ENCODE measurements around the gene CA14. TPM values are rescaled to one million over a fixed set of nuclear protein-coding genes. Genes with fewer than 3 reads are reported as not detected.
A peak's percentile ranks its signal among the peaks of the same experiment; 100 is the strongest.

CA14 gene
- polyA plus RNA-seq, 1 experiment: not detected

GRCh38 chr1:150281758-150282557 is 24.4 kb downstream of the CA14 start, which contains the start of gene CIART:
Gene CIART (plus strand): TSS chr1:150282554. CDS start chr1:150283268, 714 bp downstream.
- no peaks in the 10 kb centered on the region for H3K27me3 ChIP-seq (ENCODE audit: control insufficient read depth, insufficient read depth, low read length)
- ChIA-PET POLR2A (interaction anchor here (0.9 kb wide), 1 partner anchor 9 kb away, joined by 3 read pairs; no protein-coding TSS in a partner anchor), CTCF (interaction anchor here (0.6 to 12.3 kb wide), 8 partner anchors 9 to 44 kb away, joined by 3 to 208 read pairs (median 5); partner anchors contain the start of genes APH1A, C1orf54 and CA14)
- DNase-seq (ENCODE audit: low read depth): peak; percentile 98
- no peak for TF ChIP-seq CTCF (IDR thresholded peaks at IDR 0.05; ENCODE audit: insufficient read depth, low read depth, low read length)
- peak within 1 kb of the TSS; percentile 67 for H3K4me3 ChIP-seq (ENCODE audit: low read depth, low read length)
- H3K36me3 ChIP-seq (ENCODE audit: control insufficient read depth, insufficient read depth, low read length): peaks cover 3% of the 10 kb centered on the region

- H3K36me3 ChIP-seq (ENCODE audit: control insufficient read depth, insufficient read depth, low read length): peaks cover 3% of the 10 kb centered on the region
- ChIA-PET POLR2A (no interaction called here), CTCF (interaction anchor here (0.6 to 12.3 kb wide), 3 partner anchors 10 to 43 kb away, joined by 3 to 208 read pairs (median 5); partner anchors contain the start of genes C1orf54 and CA14)
- no peaks in the 10 kb centered on the region for H3K27me3 ChIP-seq (ENCODE audit: control insufficient read depth, insufficient read depth, low read length)
- TF ChIP-seq CTCF (IDR thresholded peaks at IDR 0.05; ENCODE audit: insufficient read depth, low read depth, low read length): no peak
- no peak for DNase-seq (ENCODE audit: low read depth)
- peak overlapping the region; percentile 67 for H3K4me3 ChIP-seq (ENCODE audit: low read depth, low read length)
Observed at GRCh38 chr1:150282558-150282958, 25.0 kb downstream of the CA14 start.

GRCh38 chr1:150283260-150283659 is 25.7 kb downstream of the CA14 start:
- ChIA-PET CTCF (interaction anchor here (1.3 to 12.3 kb wide), 2 partner anchors 10 to 27 kb away, joined by 3 to 208 read pairs; partner anchors contain the start of genes C1orf54 and CA14), POLR2A (no interaction called here)
- Histone ChIP-seq H3K36me3 (ENCODE audit: control insufficient read depth, insufficient read depth, low read length) (peaks cover 3% of the 10 kb centered on the region), H3K4me3 (ENCODE audit: low read depth, low read length) (peak overlapping the region; percentile 67), H3K27me3 (ENCODE audit: control insufficient read depth, insufficient read depth, low read length) (no peaks in the 10 kb centered on the region)
- no peak for TF ChIP-seq CTCF (IDR thresholded peaks at IDR 0.05; ENCODE audit: insufficient read depth, low read depth, low read length)
- no peak for DNase-seq (ENCODE audit: low read depth)

- ChIA-PET CTCF (interaction anchor here (0.9 to 12.3 kb wide), 2 partner anchors 15 to 32 kb away, joined by 4 to 208 read pairs; partner anchors contain the start of gene CA14), POLR2A (no interaction called here)
- Histone ChIP-seq H3K4me3 (ENCODE audit: low read depth, low read length) (no peak overlapping the region), H3K36me3 (ENCODE audit: control insufficient read depth, insufficient read depth, low read length) (peaks cover 3% of the 10 kb centered on the region), H3K27me3 (ENCODE audit: control insufficient read depth, insufficient read depth, low read length) (no peaks in the 10 kb centered on the region)
- no peak for TF ChIP-seq CTCF (IDR thresholded peaks at IDR 0.05; ENCODE audit: insufficient read depth, low read depth, low read length)
- DNase-seq (ENCODE audit: low read depth): no peak
Observed at GRCh38 chr1:150288382-150288781, 30.8 kb downstream of the CA14 start.

- CTCF ChIA-PET: interaction anchor here (0.9 to 12.3 kb wide), 2 partner anchors 16 to 32 kb away, joined by 4 to 208 read pairs; partner anchors contain the start of gene CA14
- Histone ChIP-seq H3K4me3 (ENCODE audit: low read depth, low read length) (no peak overlapping the region), H3K36me3 (ENCODE audit: control insufficient read depth, insufficient read depth, low read length) (peaks cover 3% of the 10 kb centered on the region), H3K27me3 (ENCODE audit: control insufficient read depth, insufficient read depth, low read length) (no peaks in the 10 kb centered on the region)
- POLR2A ChIA-PET: no interaction called here
- no peak for DNase-seq (ENCODE audit: low read depth)
- no peak for TF ChIP-seq CTCF (IDR thresholded peaks at IDR 0.05; ENCODE audit: insufficient read depth, low read depth, low read length)
Observed at GRCh38 chr1:150288822-150289221, 31.2 kb downstream of the CA14 start.
